Activated CD4-positive, CD25-positive, alpha-beta regulatory T cell (primary cell): Measurements from ENCODE around the gene PDILT.

ENCODE experiments used
- DNase-seq, 4 experiments: peaks; one replicate each; lab custom pipeline; 2025; lab: John Stamatoyannopoulos, UW

Gene PDILT

GRCh38 chr16:20363191-20363590 lies 41.3 kb downstream of the PDILT start:
- no peak for DNase-seq

GRCh38 chr16:20359997-20360396 lies 44.5 kb downstream of the PDILT start:
- no peak for DNase-seq

- no peak for DNase-seq
Observed at GRCh38 chr16:20355114-20355782, 49.3 kb downstream of the PDILT start.

- DNase-seq = no peak
Observed at GRCh38 chr16:20353379-20353778, 51.2 kb downstream of the PDILT start.

- DNase-seq = no peak
Observed at GRCh38 chr16:20352615-20353014, 51.9 kb downstream of the PDILT start, which contains the start of gene UMOD. TSS of gene UMOD (minus strand) at chr16:20352715. CDS start at chr16:20350737, 1,978 bp downstream.

- DNase-seq = no peak
Observed at GRCh38 chr16:20349615-20350014, 54.9 kb downstream of the PDILT start.

GRCh38 chr16:20348365-20349185 lies 56.0 kb downstream of the PDILT start:
- DNase-seq = no peak

GRCh38 chr16:20347666-20348364 lies 56.7 kb downstream of the PDILT start:
- DNase-seq = no peak

- DNase-seq = no peak
Observed at GRCh38 chr16:20344611-20345010, 59.9 kb downstream of the PDILT start.

GRCh38 chr16:20339744-20340143 lies 64.8 kb downstream of the PDILT start:
- no peak for DNase-seq

GRCh38 chr16:20336955-20337354 lies 67.6 kb downstream of the PDILT start:
- no peak for DNase-seq

GRCh38 chr16:20334396-20334795 lies 70.1 kb downstream of the PDILT start:
- DNase-seq = no peak

- DNase-seq = no peak
Observed at GRCh38 chr16:20333120-20333519, 71.4 kb downstream of the PDILT start.

GRCh38 chr16:20332411-20332810 lies 72.1 kb downstream of the PDILT start:
- DNase-seq = no peak

- no peak for DNase-seq
Observed at GRCh38 chr16:20331635-20332034, 72.9 kb downstream of the PDILT start.

GRCh38 chr16:20329392-20330138 lies 75.0 kb downstream of the PDILT start:
- DNase-seq = no peak

GRCh38 chr16:20327444-20328041 lies 77.0 kb downstream of the PDILT start, which contains the start of gene GP2:
TSS of gene GP2 (minus strand) at chr16:20327513. CDS start at chr16:20326431, 1,082 bp downstream.
- DNase-seq = no peak

GRCh38 chr16:20326321-20326720 lies 78.2 kb downstream of the PDILT start:
- DNase-seq = no peak

GRCh38 chr16:20325005-20325404 lies 79.5 kb downstream of the PDILT start:
- DNase-seq = no peak

GRCh38 chr16:20323591-20324117 lies 80.9 kb downstream of the PDILT start:
- no peak for DNase-seq

GRCh38 chr16:20322696-20323095 lies 81.8 kb downstream of the PDILT start:
- no peak for DNase-seq
